SK-N-SH (cell line): ENCODE measurements around the gene FAM107A.

Experiments used
- POLR2AphosphoS5 ChIP-seq: IDR thresholded peaks from 2 replicates; pipeline ENCODE4 v1.6.1; 2012; ENCODE audit warnings: low read depth, low read length
- TAF1 ChIP-seq: IDR thresholded peaks from 2 replicates; pipeline ENCODE4 v1.6.1; 2012; ENCODE audit warnings: low read depth, mild to moderate bottlenecking, low read length, moderate library complexity, borderline replicate concordance
- TF ChIP-seq, protein P1 (sequence below): fragments of 200-600 bp; sonication (generic); IDR thresholded peaks from 2 replicates; pipeline ENCODE4 v1.6.1; 2017; ENCODE audit warnings: antibody characterized with exemption, mild to moderate bottlenecking, moderate library complexity
- TF ChIP-seq, protein P2 (sequence below): IDR thresholded peaks from 2 replicates; pipeline ENCODE4 v1.4.0; 2012; ENCODE audit warnings: low read depth, borderline replicate concordance

DNA sequence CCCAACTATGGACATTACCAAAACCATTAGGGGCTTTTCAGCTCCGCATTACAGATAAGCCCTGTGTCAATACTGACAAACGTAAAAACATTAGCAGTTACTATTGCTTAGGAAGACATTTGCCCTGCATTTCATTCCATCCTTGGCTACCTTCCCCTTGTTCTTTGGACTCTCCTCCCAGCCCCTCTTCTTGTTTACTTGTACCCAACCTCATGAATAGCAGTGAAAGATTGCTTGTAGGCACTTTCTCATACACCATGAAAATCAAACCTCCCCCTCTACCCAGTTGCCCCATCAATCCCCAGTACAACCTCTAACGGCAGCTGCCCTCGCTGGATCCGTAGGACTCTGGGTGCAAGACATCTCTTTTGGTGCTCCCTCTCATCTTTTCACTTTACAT, 16.9 kb upstream of the FAM107A start:
- TF ChIP-seq, protein P1, sequence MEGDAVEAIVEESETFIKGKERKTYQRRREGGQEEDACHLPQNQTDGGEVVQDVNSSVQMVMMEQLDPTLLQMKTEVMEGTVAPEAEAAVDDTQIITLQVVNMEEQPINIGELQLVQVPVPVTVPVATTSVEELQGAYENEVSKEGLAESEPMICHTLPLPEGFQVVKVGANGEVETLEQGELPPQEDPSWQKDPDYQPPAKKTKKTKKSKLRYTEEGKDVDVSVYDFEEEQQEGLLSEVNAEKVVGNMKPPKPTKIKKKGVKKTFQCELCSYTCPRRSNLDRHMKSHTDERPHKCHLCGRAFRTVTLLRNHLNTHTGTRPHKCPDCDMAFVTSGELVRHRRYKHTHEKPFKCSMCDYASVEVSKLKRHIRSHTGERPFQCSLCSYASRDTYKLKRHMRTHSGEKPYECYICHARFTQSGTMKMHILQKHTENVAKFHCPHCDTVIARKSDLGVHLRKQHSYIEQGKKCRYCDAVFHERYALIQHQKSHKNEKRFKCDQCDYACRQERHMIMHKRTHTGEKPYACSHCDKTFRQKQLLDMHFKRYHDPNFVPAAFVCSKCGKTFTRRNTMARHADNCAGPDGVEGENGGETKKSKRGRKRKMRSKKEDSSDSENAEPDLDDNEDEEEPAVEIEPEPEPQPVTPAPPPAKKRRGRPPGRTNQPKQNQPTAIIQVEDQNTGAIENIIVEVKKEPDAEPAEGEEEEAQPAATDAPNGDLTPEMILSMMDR: no peak
- TF ChIP-seq POLR2AphosphoS5: no peak
- TF ChIP-seq, protein P2, sequence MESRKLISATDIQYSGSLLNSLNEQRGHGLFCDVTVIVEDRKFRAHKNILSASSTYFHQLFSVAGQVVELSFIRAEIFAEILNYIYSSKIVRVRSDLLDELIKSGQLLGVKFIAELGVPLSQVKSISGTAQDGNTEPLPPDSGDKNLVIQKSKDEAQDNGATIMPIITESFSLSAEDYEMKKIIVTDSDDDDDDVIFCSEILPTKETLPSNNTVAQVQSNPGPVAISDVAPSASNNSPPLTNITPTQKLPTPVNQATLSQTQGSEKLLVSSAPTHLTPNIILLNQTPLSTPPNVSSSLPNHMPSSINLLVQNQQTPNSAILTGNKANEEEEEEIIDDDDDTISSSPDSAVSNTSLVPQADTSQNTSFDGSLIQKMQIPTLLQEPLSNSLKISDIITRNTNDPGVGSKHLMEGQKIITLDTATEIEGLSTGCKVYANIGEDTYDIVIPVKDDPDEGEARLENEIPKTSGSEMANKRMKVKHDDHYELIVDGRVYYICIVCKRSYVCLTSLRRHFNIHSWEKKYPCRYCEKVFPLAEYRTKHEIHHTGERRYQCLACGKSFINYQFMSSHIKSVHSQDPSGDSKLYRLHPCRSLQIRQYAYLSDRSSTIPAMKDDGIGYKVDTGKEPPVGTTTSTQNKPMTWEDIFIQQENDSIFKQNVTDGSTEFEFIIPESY: no peak
- no peak for TF ChIP-seq TAF1
